CD4-positive, alpha-beta T cell treated with Interleukin-6 for 4 hours (primary cell): ENCODE measurements around the gene LIN28B.
"Not testable (repeated sequence)": the region's sequence is repeated elsewhere in the genome, so short reads cannot be mapped to it uniquely, and the experiment has no call there.

Source experiments
- DNase-seq: peaks from one replicate; pipeline ENCODE4 v3.0.0-alpha.2; 2020; ENCODE audit warnings: mixed read lengths

LIN28B gene, protein sequence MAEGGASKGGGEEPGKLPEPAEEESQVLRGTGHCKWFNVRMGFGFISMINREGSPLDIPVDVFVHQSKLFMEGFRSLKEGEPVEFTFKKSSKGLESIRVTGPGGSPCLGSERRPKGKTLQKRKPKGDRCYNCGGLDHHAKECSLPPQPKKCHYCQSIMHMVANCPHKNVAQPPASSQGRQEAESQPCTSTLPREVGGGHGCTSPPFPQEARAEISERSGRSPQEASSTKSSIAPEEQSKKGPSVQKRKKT

DNA sequence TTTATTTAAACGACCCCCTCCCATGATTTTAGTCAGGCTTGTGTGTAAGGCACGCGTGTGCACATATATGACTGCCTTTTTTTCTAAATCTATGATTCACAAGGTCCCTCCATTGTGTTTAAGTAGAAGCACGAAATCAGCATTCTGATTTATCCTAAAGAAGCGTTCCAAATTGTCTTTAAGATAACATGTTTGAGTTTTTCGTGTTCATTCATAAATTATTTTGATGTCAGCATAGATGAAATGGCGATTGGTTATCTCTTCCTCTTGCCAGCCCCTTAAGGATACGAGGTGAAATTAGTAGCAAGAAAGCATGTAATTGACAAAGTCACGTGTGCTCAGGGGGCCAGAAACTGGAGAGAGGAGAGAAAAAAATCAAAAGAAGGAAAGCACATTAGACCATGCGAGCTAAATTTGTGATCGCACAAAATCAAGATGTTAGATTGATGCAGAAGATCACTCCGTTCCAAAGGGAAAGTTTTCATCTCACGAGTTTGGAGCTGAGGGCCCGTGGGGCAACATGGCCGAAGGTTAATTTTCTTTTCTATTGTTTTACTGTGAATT, at the start of gene LIN28B:
Gene LIN28B (plus strand): TSS at position 377 of the 564 bp plus-strand sequence. CDS start 144 bp downstream, at position 521.
- DNase-seq = no peak

DNA sequence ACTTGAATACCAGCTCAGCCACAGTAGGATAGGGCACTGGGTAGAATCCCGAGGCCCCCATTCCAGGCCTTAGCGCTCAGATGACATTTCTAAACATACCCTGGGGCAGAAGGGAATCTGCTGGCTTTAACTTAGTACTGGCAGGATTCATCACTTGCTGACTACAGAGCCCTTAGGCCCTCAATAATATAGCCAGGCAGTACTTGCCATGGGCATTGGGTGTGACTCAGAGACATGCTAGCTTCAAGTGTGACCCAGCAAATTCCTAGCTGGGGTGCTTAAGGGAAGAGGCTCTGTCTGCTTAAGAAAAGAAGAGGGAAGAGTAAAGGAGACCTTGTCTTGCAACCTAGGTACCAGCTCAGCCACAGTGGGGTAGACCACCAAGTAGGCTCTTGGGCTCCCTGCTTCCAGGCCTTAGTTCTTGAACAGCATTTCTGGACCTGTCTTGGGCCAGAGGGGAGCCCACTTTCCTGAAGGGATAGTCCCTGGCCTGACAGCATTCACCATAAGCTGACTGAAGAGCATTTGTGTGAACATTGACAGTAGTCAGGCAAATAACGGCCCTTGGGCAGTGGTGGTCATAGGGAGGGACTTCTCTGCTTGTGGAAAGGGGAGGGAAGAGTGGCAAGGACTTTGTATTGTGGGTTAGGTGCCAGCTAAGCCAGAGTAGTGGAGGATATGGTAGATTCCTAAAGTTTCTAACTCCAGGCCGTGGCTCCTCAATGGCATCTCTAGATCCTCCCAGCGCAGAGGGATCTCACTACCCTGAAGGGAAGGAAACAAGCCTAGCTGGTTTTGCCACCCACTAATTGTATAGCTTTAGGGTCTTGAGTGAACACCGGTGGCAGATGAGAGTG, 48.6 kb upstream of the LIN28B start:
- DNase-seq = no peak

DNA sequence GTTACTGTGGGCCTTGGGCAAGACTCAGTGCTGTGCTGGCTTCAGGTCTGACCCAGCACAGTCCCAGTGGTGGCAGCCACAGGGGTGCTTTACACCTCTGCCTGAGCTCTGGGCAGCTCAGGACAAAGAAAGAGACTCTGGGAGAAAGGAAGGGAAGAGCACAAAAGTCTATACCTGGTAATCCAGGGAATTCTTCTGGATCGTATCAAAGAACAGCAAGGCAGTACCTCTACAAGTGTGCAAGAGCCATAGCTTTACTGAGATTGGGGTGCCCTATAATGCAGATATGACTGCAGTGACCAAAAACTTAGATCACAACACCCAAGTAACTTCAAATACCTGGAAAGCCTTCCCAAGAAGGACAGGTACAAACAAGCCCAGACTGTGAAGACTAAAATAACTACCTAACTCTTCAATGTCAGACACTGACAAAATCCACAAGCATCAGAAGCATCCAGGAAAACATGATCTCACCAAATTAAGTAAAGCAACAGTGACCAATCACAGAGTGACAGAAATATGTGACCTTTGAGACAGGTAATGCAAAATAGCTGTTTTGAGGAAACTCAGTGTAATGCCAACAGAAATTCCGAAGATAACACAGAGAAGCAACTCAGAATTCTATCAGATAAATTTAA, 47.9 kb upstream of the LIN28B start:
- DNase-seq = no peak

DNA sequence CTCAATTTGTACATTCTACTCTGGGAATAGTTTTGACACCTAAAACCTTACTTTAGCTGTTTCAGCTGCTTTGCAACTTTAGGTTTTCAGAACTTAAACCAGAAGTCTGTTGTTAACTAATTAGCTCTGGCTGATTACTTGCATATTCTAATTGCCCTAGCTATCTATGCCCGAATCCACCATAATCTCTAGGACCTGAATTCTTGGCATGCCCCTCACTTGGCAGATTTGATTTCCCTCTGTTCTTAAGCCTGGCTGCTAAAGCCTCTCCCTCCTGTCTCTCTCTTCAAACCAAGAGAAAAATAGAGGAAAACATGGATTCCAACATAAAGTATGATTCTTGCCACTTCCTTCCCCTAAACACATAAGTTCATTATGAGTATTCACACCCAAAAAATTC, 35.0 kb upstream of the LIN28B start:
- DNase-seq = no peak

DNA sequence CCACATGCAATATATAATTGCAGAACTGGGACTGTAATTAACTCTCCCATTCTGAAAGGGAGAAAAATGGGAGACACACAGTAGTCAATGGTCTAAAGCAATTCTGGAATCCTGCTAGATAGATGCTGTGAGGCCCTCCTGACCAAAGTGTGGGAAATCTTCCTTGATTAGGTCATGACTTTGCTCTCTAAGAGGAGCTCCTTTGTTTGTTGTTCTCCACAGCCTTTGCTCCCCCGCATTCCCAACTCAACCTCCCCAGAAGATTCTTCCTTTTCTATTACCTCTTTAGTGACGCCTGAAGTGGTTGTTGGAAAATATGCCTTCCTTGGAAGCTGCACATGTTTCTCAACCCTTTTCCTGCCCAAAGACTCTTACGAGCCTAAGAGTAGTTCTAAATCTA, 28.8 kb upstream of the LIN28B start:
- DNase-seq = no peak

DNA sequence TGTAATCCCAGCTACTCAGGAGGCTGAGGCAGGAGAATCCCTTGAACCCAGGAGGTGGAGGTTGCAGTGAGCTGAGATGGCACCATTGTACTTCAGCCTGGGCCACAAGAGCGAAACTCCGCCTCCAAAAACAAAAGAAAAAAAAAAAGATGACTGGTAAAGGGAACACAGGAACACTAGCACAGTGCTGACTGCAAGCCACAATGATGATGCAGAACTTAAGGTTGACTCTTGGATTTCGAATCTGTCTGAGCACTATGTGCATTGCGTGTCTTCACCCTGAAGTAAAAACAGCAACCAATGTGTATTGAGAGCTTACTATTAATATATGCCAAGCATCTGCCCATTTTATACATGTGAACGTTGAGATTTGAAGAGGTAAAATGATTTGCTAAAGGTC, 27.6 kb upstream of the LIN28B start:
- no peak for DNase-seq

DNA sequence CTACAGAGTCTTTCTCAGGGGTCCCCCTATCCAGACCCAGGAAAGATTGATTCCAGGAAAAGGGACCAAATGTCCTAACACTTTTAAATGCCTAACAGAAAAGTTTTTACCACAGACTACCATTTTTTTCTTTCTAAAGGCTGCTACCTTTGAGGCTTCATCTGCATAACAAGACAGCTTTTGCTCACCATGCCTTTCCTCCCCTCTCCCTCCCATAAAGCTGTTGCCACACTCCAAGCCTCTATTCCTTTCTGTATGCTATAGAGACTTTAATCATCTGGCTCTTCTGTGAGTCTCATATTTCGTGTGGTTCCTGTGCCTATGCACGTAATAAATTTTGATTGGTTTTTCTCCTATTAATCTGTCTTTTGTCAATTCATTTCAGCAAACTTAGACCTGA, 26.0 kb upstream of the LIN28B start:
- DNase-seq = no peak

DNA sequence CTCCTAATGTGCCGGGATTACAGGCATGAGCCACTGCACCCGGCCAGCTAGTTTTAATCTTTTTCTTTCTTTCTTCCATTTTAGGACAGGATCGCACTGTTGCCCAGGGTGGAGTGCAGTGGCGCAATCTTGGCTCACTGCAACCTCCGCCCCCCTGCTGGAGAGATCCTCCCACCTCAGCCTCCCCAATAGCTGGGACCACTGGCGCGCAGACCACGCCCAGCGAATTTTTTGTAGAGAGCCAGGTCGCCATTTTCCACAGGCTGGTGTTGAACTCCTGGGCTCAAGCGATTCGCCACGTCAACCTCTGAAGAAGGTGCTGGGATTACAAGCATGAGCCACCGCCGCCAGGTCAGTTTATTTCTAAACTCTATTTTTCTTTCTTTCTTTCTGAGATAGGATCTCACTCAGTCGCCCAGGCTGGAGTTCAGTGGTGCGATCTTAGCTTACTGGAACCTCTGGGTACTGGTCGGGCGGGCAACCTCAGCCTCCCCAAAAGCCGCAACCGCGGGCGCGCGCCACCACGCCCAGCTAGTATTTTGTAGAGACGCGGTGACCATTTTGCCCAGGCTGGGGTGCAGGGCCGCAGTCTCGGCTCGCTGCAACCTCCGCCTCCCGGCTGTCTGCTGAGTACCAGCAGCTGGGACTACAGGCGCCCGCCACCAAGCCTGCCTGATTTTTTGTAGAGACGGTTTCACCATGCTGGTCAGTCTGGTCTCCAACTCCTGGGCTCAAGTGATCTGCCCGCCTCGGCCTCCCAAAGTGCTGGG, 20.0 kb upstream of the LIN28B start:
- DNase-seq = no peak

DNA sequence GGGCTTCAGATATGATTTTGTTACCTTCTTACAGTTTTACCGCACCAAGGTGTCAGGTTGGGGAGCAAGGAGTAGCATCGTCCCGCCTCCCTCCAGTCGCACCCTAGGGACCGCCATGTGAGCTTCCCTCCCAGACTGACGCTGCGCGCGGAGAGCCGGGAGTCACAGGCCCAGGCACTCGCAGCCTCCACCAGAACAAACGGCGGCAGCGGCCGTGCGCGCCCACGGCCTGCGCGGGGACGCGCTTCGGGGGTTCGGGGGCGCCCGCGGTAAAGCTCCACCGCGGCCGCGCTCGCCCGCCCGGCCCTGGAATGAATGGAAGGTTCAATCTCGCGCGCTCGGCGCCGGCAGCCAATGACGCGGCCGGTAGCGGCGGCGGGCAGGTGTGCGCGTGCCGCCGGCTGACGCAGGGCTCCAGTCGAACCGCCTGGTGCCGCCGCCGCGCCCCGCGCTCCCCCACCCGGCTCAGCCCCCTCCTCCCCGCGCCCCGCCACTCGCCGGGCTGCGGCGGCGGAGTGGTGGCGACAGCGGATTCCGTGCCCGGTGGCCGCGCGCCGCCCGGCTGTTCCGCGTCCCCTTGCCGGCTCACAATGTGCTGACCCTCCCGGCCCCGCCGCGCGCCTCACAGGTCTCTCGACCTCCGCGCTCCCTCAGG, 16.5 kb upstream of the LIN28B start:
- no peak for DNase-seq

DNA sequence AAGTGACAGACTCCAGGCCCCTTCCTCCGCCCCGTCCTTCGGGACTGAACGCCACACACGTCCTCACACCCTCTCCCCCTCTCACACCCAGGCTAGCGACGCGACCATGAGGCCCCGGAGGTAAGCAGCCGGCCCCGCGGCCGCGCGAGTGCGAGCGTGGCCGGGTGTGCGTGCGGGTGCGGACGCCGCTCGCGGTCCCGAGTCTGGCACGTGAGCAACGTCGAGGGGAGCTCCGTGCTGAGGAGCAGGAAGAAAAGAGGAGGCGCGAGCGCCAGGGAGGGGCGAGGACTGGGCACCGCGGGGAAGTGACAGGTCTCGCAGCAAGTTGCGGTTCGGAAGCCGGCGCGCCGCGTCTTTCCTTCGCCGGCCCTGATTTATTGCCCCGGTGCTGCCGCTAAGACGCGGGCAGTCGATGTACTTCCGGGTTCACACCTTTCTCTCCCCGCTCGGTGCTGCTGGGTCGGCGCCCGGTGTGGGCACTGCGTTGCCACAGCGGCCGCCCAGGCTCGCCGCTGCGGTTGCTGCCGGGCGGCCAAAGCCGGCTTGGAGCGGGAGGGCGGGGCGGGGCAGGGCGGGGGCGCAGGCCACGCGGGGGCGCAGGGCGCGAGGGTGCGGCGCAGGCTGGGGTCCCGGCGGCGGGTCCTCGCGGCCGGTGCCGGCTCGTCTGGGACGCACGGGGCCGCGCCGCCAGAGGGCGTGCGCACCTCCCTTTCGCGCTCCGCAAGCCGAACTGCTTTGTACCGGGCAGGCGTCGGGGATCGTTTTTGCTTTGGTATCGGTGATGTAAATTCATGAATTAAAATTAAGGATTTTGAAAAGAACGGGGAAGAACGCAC, 15.8 kb upstream of the LIN28B start:
- peak; percentile 30 for DNase-seq

DNA sequence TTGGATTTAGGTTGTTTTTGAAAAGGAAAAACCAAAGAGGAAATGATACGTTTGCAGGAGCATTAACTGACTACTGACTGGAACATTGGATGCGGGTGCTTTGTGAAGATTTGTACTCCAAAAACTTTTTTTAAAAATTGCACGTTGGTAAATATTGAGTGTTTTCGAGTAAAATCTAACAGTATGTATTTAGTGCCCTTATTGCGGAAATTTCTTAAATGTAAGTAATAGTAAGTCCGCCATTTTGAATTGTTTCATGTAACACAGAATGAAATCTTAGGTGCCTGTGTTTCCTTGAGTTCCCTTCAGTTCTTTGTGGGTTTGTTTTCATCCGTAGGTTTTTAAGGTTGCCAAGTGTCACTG, 15.2 kb upstream of the LIN28B start:
- no peak for DNase-seq

DNA sequence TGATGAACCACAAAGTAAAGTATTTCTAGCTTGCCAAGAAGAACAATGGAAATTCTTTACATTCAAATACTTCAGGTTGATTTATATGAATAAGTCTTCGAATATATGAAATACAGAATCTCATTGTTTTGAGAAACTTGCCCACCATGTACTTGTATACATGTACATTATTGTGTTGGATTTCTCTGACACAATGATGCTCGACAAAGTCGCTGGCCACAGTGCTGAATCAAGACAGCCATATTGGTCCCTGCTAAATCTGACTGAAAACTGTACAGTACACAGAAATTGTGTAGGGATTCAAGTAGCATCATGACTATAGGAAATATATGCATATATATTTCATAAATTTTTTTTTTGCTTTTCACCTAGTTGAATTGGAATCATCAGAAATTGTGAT, 13.1 kb upstream of the LIN28B start:
- DNase-seq = no peak

DNA sequence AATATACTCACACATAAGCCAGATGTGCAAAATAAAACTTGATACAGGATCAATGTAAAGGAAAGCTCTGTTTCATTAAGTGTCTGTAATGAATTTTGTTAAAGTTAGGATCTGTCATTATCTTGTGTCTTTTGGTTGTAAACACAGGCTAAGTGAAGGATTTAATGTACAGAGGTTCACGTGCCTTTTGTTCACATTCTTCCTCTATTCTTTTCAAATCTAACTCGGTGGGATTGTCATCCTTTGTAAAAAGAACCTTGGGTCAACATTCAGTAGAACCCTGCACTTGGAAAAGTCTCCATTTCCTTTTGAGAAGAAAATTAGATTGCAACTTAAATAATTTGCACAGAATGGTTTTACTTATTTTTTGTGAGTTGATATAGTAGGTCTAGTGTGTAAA, 7.7 kb upstream of the LIN28B start:
- no peak for DNase-seq

DNA sequence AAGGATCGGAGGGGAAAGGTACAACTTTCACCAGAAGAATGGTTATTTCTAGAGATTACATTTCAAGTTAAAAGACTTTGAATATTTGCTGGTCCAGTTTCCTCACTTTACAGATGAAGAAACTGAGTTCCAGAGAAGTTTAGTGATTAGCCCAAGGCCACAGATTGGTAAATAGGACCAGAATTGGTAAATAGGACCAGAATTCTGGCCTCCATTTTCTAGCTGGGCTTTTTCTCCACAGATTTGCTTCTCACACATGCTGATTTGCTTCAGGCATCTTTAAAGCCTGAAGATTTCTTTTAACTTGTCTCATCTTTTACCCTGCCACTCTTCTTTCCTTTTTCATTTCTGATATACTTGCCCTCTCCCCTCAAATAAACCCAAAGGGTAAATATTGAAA, 5.2 kb upstream of the LIN28B start:
- DNase-seq = no peak

DNA sequence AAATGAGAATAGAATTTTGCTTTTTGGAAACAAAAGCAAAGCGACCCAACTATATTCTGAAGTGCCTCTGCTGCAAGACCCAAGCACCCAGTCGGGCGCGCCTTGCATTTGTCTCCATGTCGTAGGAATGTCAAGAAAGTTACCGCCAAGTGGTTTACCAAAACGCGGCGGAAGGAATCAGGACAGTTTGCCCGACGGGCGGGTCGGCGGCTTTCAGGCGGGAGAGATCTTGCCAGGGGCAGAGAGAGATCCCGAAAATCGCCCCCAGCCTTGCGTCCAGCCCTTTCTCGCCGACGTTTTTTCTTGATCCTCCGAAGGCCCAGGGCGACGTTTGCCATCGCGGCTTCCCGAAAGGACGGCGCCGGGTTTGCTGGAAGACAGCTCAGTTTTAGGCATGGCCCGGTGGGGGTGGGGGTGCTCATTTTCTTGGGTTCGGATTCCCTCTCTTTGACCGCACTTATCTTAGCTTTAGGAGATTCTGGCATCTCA, 4.0 kb upstream of the LIN28B start:
- DNase-seq = no peak

DNA sequence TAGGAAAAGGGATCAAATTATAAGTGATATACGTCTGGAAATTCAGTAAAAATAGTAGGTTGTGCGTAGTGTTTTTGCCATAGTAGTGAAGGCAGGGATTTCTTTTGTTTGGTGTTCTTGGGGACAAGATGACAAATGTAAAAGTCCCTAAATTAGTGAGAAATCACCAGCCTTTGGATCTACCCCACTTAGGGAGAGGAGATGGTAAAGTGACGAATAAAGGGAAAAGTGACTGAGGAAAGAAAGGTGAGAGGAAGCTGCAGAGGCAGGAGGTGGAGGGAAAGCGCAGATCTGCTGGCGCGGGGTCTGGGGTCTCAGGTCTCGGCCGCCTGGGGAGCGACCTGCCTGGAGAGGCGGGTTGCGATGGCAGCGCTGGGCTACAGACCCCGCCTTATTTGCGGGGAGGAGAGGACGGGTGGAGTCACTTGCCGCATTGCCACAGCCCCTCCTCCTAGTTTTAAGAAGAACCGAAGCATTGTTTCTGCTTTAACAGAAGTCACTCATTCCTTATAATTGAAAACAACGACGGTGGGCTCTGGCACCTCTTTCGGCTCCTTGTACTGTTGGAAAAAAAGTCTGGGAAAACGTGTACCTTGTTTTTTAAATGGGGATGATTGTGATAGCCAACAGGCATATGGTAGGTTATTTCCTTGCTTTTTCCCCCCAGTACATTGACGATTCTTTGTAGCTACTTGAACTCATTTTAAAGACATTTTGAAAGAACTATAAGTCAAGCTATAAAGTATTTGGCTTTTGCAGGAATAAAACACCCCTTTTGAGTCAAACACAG, 3.3 kb upstream of the LIN28B start:
- not testable (repeated sequence) for DNase-seq

DNA sequence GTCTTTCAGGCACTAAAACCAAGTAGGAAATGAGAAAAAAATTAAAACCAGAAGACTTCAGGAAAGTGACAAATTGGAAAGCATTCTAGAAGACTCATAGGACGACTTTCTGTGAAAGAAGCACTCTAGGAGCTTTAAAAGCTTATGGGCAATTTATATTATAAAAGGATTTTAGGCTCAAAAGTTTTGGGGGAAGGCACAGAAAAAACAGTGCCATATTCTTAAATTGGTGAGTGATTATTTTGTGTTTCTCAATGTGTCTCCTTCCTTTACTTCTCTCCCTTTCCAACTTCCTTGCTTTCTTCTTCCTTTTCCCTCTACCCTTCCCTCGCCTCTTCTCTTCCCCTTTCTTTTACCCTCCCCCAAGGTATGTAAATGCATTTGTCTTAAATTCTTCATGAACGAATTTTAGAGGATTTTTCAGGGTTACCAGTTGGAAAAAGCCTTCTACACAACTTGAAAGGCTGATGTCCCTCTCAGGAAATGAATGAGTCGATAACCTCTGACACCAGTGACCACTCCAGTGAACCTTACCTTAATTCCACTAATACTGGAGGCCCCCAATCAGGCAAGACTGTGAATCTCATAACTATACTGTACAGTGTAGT, 2.6 kb upstream of the LIN28B start:
- no peak for DNase-seq

DNA sequence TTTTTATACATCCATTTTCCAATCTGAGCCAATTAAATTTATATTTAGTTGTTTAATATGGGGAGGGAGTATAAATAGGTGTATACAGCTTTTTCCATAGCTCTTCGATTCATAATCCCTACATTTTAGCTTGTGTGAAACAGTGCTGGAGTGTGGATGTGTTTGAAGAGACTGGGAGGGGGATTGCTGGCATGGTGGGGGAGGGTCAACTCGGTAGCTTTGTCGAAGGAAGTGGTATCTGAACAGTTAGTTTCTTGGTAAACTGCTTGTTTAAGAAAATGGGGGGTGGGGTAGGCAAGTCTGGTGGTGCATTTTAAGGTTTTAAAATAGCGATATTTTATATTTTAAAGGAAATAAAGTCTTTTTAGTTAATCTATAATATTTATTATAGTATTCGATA, 1.4 kb upstream of the LIN28B start:
- DNase-seq = no peak

DNA sequence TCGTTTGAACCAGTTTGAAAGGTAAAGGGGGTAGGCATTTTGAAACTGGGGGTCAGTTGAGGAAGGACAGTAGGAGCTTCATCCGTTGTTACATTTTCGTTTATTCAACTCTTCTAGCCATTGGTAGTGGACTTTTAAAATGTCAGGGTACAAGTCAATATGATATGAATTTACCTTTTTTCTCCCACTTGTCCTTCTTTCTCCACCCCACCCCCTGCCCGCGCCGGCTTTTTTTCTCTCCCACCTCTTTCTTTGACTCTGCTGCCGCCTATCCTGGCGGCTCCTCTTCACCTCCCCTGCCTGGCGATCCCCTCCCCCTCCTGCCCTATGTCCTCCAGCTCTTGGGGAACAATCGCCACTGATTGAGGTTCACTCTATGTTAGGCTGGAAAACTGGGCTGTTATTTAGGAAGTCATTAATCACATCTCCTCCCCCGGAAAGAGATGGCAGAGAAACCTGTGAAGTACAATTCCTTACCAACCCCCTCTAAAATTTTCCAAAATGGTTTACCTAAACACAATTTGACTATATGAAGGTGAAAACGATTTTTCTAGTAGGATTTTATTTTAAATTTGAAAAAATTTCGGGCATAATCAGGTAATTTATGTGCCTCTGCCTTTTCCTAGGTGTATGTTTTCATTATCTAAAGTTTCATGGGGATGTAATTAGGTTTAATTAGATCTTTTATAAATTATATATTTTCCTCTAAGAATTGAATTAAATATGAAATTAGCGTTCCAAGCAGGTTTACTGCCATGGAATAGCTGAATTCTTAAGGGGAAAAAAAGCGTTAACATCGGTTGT, 778 bp upstream of the LIN28B start:
- no peak for DNase-seq
